ENCODE data around the gene MS4A10.

Gene MS4A10

DNA sequence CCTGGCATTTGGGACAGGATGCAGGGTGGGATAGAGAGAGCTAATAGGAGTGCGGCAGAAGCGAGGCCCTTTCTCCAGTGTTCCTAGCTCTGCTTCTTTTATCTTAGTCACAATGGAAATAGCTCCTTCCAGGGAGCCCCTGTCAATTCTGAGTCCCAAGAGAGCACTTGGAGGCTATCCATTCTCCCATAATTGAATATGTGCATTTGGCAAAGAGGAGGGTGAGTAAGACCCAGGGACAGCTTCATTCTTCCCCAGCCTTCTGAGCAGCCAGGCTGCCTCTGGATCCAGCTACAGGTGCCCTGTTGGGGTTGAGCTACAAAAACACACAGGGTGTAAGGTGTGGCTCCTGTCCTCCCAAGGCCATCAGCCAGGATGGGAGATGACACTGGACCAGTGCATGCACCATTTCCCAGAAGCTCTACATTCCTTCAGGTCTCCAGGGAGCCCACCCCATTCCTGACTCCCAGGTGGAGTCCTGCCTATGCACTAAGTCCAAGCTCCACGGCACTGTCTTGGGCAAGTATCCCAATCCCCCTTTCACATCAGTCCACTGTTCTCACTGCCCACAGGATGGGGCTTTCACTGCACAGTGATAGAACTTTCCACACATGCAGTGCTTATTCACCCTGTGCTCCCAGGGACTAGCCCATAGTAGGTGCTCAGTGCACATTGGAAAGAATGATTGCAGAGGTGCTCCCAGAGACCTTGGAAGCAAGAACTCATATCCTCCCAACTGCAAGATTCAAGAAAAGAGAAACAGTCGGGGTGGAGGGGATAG, 6.2 kb downstream of the MS4A10 start:
- H3K4me3 ChIP-seq (ENCODE audit: low read depth, low read length): no peak overlapping the region
- in situ Hi-C loops (cut with HindIII; ENCODE audit: low sequenced_read_pairs): no loop called here
- TF ChIP-seq, protein P1, sequence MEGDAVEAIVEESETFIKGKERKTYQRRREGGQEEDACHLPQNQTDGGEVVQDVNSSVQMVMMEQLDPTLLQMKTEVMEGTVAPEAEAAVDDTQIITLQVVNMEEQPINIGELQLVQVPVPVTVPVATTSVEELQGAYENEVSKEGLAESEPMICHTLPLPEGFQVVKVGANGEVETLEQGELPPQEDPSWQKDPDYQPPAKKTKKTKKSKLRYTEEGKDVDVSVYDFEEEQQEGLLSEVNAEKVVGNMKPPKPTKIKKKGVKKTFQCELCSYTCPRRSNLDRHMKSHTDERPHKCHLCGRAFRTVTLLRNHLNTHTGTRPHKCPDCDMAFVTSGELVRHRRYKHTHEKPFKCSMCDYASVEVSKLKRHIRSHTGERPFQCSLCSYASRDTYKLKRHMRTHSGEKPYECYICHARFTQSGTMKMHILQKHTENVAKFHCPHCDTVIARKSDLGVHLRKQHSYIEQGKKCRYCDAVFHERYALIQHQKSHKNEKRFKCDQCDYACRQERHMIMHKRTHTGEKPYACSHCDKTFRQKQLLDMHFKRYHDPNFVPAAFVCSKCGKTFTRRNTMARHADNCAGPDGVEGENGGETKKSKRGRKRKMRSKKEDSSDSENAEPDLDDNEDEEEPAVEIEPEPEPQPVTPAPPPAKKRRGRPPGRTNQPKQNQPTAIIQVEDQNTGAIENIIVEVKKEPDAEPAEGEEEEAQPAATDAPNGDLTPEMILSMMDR (IDR thresholded peaks at IDR 0.05; ENCODE audit: low read depth, low read length, missing control alignments): no peak
- DNase-seq (ENCODE audit: low read depth): no peak

DNA sequence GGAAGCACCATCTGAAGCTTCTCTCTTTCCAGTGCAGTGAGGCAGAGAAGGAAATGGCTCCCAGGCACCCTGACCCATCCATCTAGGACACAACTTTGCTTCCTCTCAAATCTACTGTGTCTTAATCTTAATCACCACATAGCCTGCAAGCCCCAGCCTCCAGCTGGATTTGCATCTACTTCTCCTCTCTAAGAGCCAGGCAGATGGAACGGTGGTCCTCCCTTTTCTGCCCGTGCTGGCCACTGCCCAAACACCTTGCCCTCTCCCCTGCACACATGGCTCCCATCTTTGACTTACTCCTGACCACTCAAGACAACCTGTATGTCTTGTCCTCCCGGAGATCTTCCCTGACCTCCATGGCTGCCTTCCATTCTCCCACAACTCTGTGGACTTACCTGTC, 7.4 kb downstream of the MS4A10 start:
- no peak overlapping the region for H3K4me3 ChIP-seq (ENCODE audit: low read depth, low read length)
- TF ChIP-seq, protein P1 (IDR thresholded peaks at IDR 0.05; ENCODE audit: low read depth, low read length, missing control alignments): no peak
- in situ Hi-C loops (cut with HindIII; ENCODE audit: low sequenced_read_pairs): no loop called here
- no peak for DNase-seq (ENCODE audit: low read depth)

- in situ Hi-C loops (cut with HindIII; ENCODE audit: low sequenced_read_pairs): no loop called here
- no peak for DNase-seq (ENCODE audit: low read depth)
- TF ChIP-seq, protein P1 (IDR thresholded peaks at IDR 0.05; ENCODE audit: low read depth, low read length, missing control alignments): no peak
- no peak overlapping the region for H3K4me3 ChIP-seq (ENCODE audit: low read depth, low read length)
These were observed 10.2 kb downstream of the MS4A10 start for GRCh38 chr11:60795291-60795690.

- DNase-seq (ENCODE audit: low read depth): no peak
- in situ Hi-C loops (cut with HindIII; ENCODE audit: low sequenced_read_pairs): no loop called here
- TF ChIP-seq, protein P1 (IDR thresholded peaks at IDR 0.05; ENCODE audit: low read depth, low read length, missing control alignments): no peak
- H3K4me3 ChIP-seq (ENCODE audit: low read depth, low read length): no peak overlapping the region
These were observed 12.9 kb downstream of the MS4A10 start for GRCh38 chr11:60797846-60798630.

DNA sequence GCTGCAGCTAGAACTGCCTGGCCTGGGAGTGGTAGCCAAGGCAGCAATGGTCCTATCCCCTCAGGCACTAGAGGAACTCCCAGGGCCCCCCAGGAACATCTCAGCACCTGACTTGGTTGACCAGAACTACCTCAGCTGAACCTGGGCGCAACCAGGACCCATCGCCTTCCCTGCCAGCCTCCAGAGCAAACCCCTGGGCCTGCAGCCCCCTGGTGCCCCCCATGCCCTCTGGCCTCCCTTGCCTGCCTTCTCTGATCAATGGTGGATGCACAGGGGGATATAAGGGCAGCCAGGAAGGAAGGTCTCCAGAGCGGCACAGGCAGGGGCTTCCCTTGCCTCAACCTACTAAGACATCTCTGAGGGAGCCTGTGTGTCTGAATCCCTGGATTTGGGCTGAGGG, 13.5 kb downstream of the MS4A10 start:
- in situ Hi-C loops (cut with HindIII; ENCODE audit: low sequenced_read_pairs): no loop called here
- DNase-seq (ENCODE audit: low read depth): no peak
- TF ChIP-seq, protein P1 (IDR thresholded peaks at IDR 0.05; ENCODE audit: low read depth, low read length, missing control alignments): no peak
- no peak overlapping the region for H3K4me3 ChIP-seq (ENCODE audit: low read depth, low read length)

GRCh38 chr11:60801194-60801593, 16.1 kb downstream of the MS4A10 start:
- TF ChIP-seq, protein P1 (IDR thresholded peaks at IDR 0.05; ENCODE audit: low read depth, low read length, missing control alignments): no peak
- in situ Hi-C loops (cut with HindIII; ENCODE audit: low sequenced_read_pairs): no loop called here
- no peak overlapping the region for H3K4me3 ChIP-seq (ENCODE audit: low read depth, low read length)
- no peak for DNase-seq (ENCODE audit: low read depth)
